ENCODE measurements around the gene RNU6-9.

The RNU6-9 gene

GRCh38 chr19:867301-867793, 25.9 kb upstream of the RNU6-9 start:
- no peak for TF ChIP-seq CTCF (IDR thresholded peaks at IDR 0.05)

- TF ChIP-seq CTCF (IDR thresholded peaks at IDR 0.05): no peak
Observed at GRCh38 chr19:867855-868457, 25.3 kb upstream of the RNU6-9 start.

GRCh38 chr19:868458-869244, 24.6 kb upstream of the RNU6-9 start:
- no peak for TF ChIP-seq CTCF (IDR thresholded peaks at IDR 0.05)

- no peak for TF ChIP-seq CTCF (IDR thresholded peaks at IDR 0.05)
Observed at GRCh38 chr19:869245-870177, 23.8 kb upstream of the RNU6-9 start.

GRCh38 chr19:870314-870713, 23.0 kb upstream of the RNU6-9 start:
- TF ChIP-seq CTCF (IDR thresholded peaks at IDR 0.05): no peak

- no peak for TF ChIP-seq CTCF (IDR thresholded peaks at IDR 0.05)
Observed at GRCh38 chr19:870963-871401, 22.3 kb upstream of the RNU6-9 start.

All from LNCAP (cell line).